Keratinocyte (primary cell): ENCODE data around the gene ULK4.

Experiments
- CTCF ChIP-seq, 3 experiments: IDR thresholded peaks in 1 of 3; conservative IDR thresholded peaks in 1 of 3; optimal IDR thresholded peaks in 1 of 3; 2 replicates in 2 of 3; 3 replicates in 1 of 3; pipeline versions ENCODE3 to v1.5.1; 2011; ENCODE audit warnings: low read length in 3 of 3, mild to moderate bottlenecking in 3 of 3, moderate library complexity in 2 of 3, control low read depth in 1 of 3, inconsistent platforms in 1 of 3; ENCODE audit not compliant: insufficient read depth in 2 of 3; ENCODE audit errors: extremely low read depth in 1 of 3
- EZH2 ChIP-seq: IDR thresholded peaks from one replicate; pipeline ENCODE4 v1.6.1; 2012; ENCODE audit warnings: inconsistent platforms, mild to moderate bottlenecking, low read length, moderate library complexity

- TF ChIP-seq CTCF (optimal IDR thresholded peaks at IDR 0.05 in 1 of 3, IDR thresholded peaks at IDR 0.05 in 1 of 3, conservative IDR thresholded peaks at IDR 0.05 in 1 of 3; ENCODE audit: extremely low read depth in 1 of 3, insufficient read depth in 2 of 3, low read length in 3 of 3) (no peak), EZH2 (no peak)
Observed at GRCh38 chr3:41248525-41248924, 713.4 kb downstream of the ULK4 start.
